Loucy (cell line): ENCODE measurements around the gene AGXT2.

Experiments
- CTCF ChIP-seq: fragments of 200-600 bp; sonication (generic); conservative IDR thresholded peaks from 2 replicates; pipeline ENCODE4 v1.5.1; 2014; ENCODE audit warnings: mild to moderate bottlenecking, antibody characterized with exemption, low read length
- EZH2phosphoT487 ChIP-seq: fragments of 200-600 bp; IDR thresholded peaks from 2 replicates; pipeline ENCODE4 v1.6.1; 2018; ENCODE audit warnings: antibody characterized with exemption, mild to moderate bottlenecking, moderate library complexity, borderline replicate concordance

DNA sequence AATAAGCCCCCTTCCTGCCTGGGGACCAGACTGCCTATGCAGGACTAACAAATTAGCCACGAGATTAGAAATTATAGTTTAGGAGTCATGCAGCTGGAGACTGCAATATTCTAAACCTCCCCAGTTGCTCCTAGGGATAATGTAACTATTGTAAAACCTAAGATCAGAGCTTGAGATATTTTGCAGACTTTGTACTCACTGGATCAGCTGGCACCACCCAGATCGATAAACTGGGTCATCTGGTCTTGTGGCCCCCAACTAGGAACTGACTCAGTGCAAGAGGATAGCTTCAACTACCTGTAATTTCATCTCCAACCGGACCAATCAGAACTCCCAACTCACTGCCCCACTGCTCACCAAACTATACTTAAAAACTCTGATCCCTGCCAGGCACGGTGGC is 80.2 kb downstream of the AGXT2 start:
- TF ChIP-seq CTCF (no peak), EZH2phosphoT487 (no peak)
